Measurements from ENCODE around the gene TOX3. TPM values are rescaled to one million over a fixed set of nuclear protein-coding genes. Genes with fewer than 3 reads are reported as not detected.

TOX3 gene
- total RNA-seq, 1 donor from 2014 or later, result 7.4 TPM

- H3K27me3 ChIP-seq (ENCODE audit: control insufficient read depth, insufficient read depth, low read length), result no peaks in the 10 kb centered on the region
- no peaks in the 10 kb centered on the region for H3K36me3 ChIP-seq (ENCODE audit: control insufficient read depth, insufficient read depth, low read length)
- TF ChIP-seq CTCF (IDR thresholded peaks at IDR 0.05; ENCODE audit: insufficient read depth, low read length, poor library complexity, severe bottlenecking), result no peak
- no peak overlapping the region for H3K4me3 ChIP-seq (ENCODE audit: low read depth, low read length)
- no peak for DNase-seq (ENCODE audit: low read depth)
Measured at GRCh38 chr16:52568983-52569690, 22.2 kb upstream of the TOX3 start.

GRCh38 chr16:52568495-52568894, 21.6 kb upstream of the TOX3 start:
- Histone ChIP-seq H3K4me3 (ENCODE audit: low read depth, low read length) (no peak overlapping the region), H3K36me3 (ENCODE audit: control insufficient read depth, insufficient read depth, low read length) (no peaks in the 10 kb centered on the region), H3K27me3 (ENCODE audit: control insufficient read depth, insufficient read depth, low read length) (no peaks in the 10 kb centered on the region)
- no peak for TF ChIP-seq CTCF (IDR thresholded peaks at IDR 0.05; ENCODE audit: insufficient read depth, low read length, poor library complexity, severe bottlenecking)
- no peak for DNase-seq (ENCODE audit: low read depth)

DNA sequence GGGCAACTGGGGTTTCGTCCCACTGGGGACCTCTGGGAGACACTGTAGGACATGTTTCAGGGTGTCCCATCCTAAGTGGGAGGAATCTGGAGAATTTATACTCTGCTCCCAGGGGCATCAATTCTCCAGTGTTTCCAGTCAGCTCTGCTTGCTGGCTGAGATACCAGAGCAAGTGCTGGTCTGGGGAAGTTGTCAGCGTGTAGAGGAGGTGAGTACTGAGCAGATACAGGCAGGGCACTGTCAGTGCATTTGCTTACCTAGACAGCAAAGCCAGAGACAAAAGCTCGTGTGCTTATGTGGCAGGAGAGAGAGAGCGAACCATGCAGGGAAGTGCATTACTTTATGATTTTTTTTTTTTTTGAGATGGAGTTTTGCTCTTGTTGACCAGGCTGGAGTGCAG, 20.2 kb upstream of the TOX3 start:
- Histone ChIP-seq H3K4me3 (ENCODE audit: low read depth, low read length) (no peak overlapping the region), H3K36me3 (ENCODE audit: control insufficient read depth, insufficient read depth, low read length) (no peaks in the 10 kb centered on the region), H3K27me3 (ENCODE audit: control insufficient read depth, insufficient read depth, low read length) (no peaks in the 10 kb centered on the region)
- TF ChIP-seq CTCF (IDR thresholded peaks at IDR 0.05; ENCODE audit: insufficient read depth, low read length, poor library complexity, severe bottlenecking), result no peak
- no peak for DNase-seq (ENCODE audit: low read depth)

- TF ChIP-seq CTCF (IDR thresholded peaks at IDR 0.05; ENCODE audit: insufficient read depth, low read length, poor library complexity, severe bottlenecking), result no peak
- DNase-seq (ENCODE audit: low read depth), result no peak
- no peaks in the 10 kb centered on the region for H3K27me3 ChIP-seq (ENCODE audit: control insufficient read depth, insufficient read depth, low read length)
- H3K4me3 ChIP-seq (ENCODE audit: low read depth, low read length), result no peak overlapping the region
- H3K36me3 ChIP-seq (ENCODE audit: control insufficient read depth, insufficient read depth, low read length), result no peaks in the 10 kb centered on the region
Measured at GRCh38 chr16:52563767-52564611, 17.0 kb upstream of the TOX3 start.

DNA sequence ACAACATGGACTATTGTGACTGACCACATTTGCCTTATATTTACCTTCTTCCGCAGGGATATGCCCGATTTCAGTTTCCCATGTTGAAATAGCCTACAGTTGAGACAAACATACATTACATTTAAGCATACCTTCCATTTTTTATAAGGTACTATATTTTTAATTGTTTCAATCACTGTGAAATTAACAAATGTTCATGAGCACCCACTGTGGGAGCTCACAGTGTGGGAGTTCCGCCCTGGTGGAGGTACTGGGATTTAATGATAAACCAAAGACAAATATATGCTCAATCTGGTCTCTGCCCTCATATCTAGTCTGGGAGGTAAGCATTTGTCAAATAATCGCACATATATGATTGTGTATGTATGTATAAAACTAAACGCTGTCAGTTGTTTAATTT, 15.8 kb upstream of the TOX3 start:
- TF ChIP-seq CTCF (IDR thresholded peaks at IDR 0.05; ENCODE audit: insufficient read depth, low read length, poor library complexity, severe bottlenecking), result no peak
- no peak for DNase-seq (ENCODE audit: low read depth)

More for the DNA sequence above, 15.8 kb upstream of the TOX3 start:
- Histone ChIP-seq H3K4me3 (ENCODE audit: low read depth, low read length) (no peak overlapping the region), H3K27me3 (ENCODE audit: control insufficient read depth, insufficient read depth, low read length) (no peaks in the 10 kb centered on the region), H3K36me3 (ENCODE audit: control insufficient read depth, insufficient read depth, low read length) (no peaks in the 10 kb centered on the region)
